HG03469 (cell line): ENCODE results near the gene PDE7B.

Experiments
- ATAC-seq: cut with Tn5 transposase; IDR thresholded peaks from one replicate; pipeline ENCODE4 v1.9.1; 2021; ENCODE audit warnings: mild to moderate bottlenecking, moderate library complexity, moderate number of reproducible peaks; ENCODE audit not compliant: unreplicated experiment

The PDE7B gene

GRCh38 chr6:136061701-136062100 is 210.2 kb downstream of the PDE7B start:
- ATAC-seq: no peak

GRCh38 chr6:136063096-136063495 is 211.6 kb downstream of the PDE7B start:
- no peak for ATAC-seq

- no peak for ATAC-seq
These were observed 214.5 kb downstream of the PDE7B start for GRCh38 chr6:136066005-136066404.

- ATAC-seq: no peak
These were observed 216.3 kb downstream of the PDE7B start for GRCh38 chr6:136067731-136068341.

GRCh38 chr6:136069119-136069518 is 217.6 kb downstream of the PDE7B start:
- ATAC-seq: no peak

GRCh38 chr6:136070815-136071214 is 219.3 kb downstream of the PDE7B start:
- ATAC-seq: no peak

GRCh38 chr6:136072691-136073090 is 221.2 kb downstream of the PDE7B start:
- no peak for ATAC-seq

- no peak for ATAC-seq
These were observed 221.7 kb downstream of the PDE7B start for GRCh38 chr6:136073216-136073615.

GRCh38 chr6:136076496-136076895 is 225.0 kb downstream of the PDE7B start:
- ATAC-seq: no peak

GRCh38 chr6:136077834-136078576 is 226.5 kb downstream of the PDE7B start:
- ATAC-seq: no peak

GRCh38 chr6:136079701-136080565 is 228.4 kb downstream of the PDE7B start:
- no peak for ATAC-seq

- no peak for ATAC-seq
These were observed 232.0 kb downstream of the PDE7B start for GRCh38 chr6:136083540-136083939.

- ATAC-seq: no peak
These were observed 232.9 kb downstream of the PDE7B start for GRCh38 chr6:136084403-136084802.

GRCh38 chr6:136085370-136086115 is 234.0 kb downstream of the PDE7B start:
- ATAC-seq: no peak

- no peak for ATAC-seq
These were observed 235.2 kb downstream of the PDE7B start for GRCh38 chr6:136086686-136087085.

- ATAC-seq: no peak
These were observed 236.5 kb downstream of the PDE7B start for GRCh38 chr6:136087986-136088385.

GRCh38 chr6:136088693-136089092 is 237.2 kb downstream of the PDE7B start:
- ATAC-seq: no peak

GRCh38 chr6:136089876-136090275 is 238.4 kb downstream of the PDE7B start:
- ATAC-seq: no peak

GRCh38 chr6:136090929-136091328 is 239.4 kb downstream of the PDE7B start:
- ATAC-seq: no peak

- no peak for ATAC-seq
These were observed 241.4 kb downstream of the PDE7B start for GRCh38 chr6:136092897-136093296.

- ATAC-seq: no peak
These were observed 242.3 kb downstream of the PDE7B start for GRCh38 chr6:136093835-136094234.
